ENCODE measurements around the gene ELAVL3. TPM values are rescaled to one million over a fixed set of nuclear protein-coding genes. Genes with fewer than 3 reads are reported as not detected.

Gene ELAVL3
- total and polyA plus RNA-seq, 2 donors (not counting 1 experiment from before 2014, with no cell fraction given): under 0.01 TPM; not detected in 1

DNA sequence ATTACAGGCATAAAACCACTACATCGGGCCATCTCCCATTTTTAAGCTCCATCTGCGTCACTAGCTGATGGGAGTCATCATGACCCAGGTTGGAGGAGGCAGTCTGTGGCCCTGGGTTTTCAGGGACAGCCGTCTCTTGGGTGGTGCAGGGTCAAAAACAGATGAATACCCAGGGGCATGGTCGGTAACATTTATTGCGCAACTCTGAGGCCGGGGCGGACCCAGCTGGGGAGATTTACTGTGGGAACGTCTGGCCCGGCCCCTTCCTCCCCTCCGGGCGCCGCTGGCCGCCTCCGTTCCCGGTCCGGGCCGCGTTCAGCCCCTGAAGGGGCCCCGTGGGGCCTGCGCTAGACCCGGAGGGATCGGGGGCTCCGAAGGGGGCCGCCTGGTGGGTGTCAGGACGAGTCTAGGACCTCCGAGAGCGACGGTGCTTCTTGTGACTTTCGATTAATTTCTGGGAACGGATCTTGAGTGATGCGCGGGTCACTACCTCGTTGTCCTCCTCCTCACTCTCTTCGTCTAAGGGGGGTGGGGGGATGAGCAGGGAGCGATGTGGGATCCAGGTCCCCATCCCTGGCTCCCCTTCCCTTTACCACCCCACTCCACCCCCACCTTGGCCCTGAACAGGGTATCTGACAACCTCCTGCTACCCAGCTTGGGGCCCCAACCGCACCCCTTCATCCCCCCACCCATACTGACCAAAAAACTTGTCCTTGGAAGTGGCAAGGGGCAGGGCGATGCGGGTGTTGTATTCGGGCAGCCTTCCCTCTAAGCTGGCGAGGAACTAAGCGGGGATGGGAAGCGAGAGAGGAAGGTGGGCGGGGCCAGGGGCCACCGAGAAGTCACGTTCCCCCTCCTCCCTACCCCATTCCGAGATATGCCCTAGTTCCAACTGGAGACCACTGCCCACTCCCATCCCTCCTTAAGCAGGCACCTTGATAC, 60.1 kb downstream of the ELAVL3 start:
- peak in 1 of 2 donors; percentile 52 for DNase-seq (ENCODE audit: low read depth in 2 of 2)
- Histone ChIP-seq H3K4me1 (ENCODE audit: control insufficient read depth, extremely low read depth, insufficient read depth, low read length) (no peaks in the 10 kb centered on the region), H3K27me3 (ENCODE audit: control insufficient read depth, insufficient read depth, low read length) (peaks cover 9% of the 10 kb centered on the region), H2AFZ (ENCODE audit: low read length) (no peak overlapping the region), H3K4me3 (replicated peaks in 1 of 4; ENCODE audit: control extremely low read depth in 1 of 4, insufficient read depth in 1 of 4, low read depth in 3 of 4, low read length in 4 of 4) (peak overlapping the region in 3 of 4 experiments; percentile 4 to 35 (median 22)), H3K9ac (ENCODE audit: insufficient read depth, low read length) (peak overlapping the region; percentile 7), H3K9me3 (ENCODE audit: control insufficient read depth, insufficient read depth, low read depth, low read length) (no peaks in the 10 kb centered on the region), H3K36me3 (ENCODE audit: control insufficient read depth, insufficient read depth, low read length) (no peaks in the 10 kb centered on the region), H3K79me2 (ENCODE audit: control insufficient read depth, insufficient read depth, low read length) (no peaks in the 10 kb centered on the region), H4K20me1 (ENCODE audit: control insufficient read depth, extremely low read depth, insufficient read depth, low read length) (no peaks in the 10 kb centered on the region), H3K27ac (ENCODE audit: insufficient read depth, low read length) (no peak overlapping the region), H3K4me2 (ENCODE audit: extremely low read depth, insufficient read depth, low read length) (peak overlapping the region; percentile 13)
- TF ChIP-seq CTCF (conservative IDR thresholded peaks at IDR 0.05 in 1 of 2, IDR thresholded peaks at IDR 0.05 in 1 of 2; ENCODE audit: low read depth in 1 of 2, low read length in 2 of 2) (no peak), EZH2 (IDR thresholded peaks at IDR 0.05; ENCODE audit: low read length, missing control alignments) (no peak)

DNA sequence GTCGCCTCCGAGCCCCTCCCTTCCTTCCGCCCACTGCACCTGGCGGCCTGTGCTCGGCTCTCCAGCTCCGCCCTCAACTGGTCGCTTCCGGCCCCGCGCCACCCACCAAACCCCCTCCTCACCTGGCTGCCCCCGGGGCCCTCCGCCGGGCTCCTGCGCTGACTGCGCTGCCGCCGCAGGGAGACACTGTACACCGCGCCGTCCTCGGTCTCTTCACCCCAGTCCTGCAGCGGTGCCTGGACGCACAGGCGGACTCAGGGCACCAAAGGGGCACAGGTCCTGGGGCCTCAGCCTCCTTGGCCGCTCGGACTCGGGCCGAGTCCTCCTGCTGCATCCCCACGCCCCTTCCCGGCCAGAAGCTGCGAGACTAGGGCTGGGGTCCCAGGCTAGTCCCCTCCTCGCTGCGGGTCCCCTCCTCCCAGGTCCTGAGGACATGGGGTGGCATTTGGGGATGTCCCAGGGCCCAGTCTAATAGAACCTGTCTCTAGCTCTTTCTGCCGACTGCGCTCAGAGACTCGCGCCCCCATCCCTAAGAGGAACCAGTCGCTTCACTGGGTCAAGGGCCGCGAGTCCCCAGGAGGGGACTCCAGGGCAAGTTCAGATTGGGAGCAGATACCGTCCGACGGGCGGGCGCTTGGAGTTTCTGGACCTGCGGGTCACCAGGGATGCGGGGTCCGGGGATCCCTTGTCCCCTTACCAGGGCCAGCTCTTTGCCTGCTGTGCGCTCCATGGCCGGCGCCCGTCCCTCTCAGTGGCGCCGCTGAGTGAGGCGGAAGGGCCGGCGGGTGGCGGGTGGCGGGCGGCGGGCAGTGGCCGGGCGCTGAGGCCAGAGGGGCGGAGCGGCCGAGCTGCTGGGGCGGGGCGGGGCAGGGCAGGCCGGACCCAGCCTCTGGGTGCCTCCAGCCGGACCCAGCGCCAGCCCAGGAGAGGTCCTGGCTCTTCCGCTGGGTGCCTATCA, 62.0 kb downstream of the ELAVL3 start, which contains the start of gene RGL3:
RGL3 (minus strand) TSS at position 766 of the 958 bp plus-strand sequence; CDS start at position 730, 36 bp downstream.
- H3K4me1 ChIP-seq (ENCODE audit: control insufficient read depth, extremely low read depth, insufficient read depth, low read length): no peaks in the 10 kb centered on the region
- no peaks in the 10 kb centered on the region for H3K79me2 ChIP-seq (ENCODE audit: control insufficient read depth, insufficient read depth, low read length)
- no peak within 1 kb of the TSS for H3K9ac ChIP-seq (ENCODE audit: insufficient read depth, low read length)
- H3K4me2 ChIP-seq (ENCODE audit: extremely low read depth, insufficient read depth, low read length): peak within 1 kb of the TSS; percentile 66
- no peaks in the 10 kb centered on the region for H3K9me3 ChIP-seq (ENCODE audit: control insufficient read depth, insufficient read depth, low read depth, low read length)
- H3K27ac ChIP-seq (ENCODE audit: insufficient read depth, low read length): no peak within 1 kb of the TSS
- peak within 1 kb of the TSS in 3 of 4 experiments; percentile 23 to 35 (median 35) for H3K4me3 ChIP-seq (replicated peaks in 1 of 4; ENCODE audit: control extremely low read depth in 1 of 4, insufficient read depth in 1 of 4, low read depth in 3 of 4, low read length in 4 of 4)
- no peak for TF ChIP-seq CTCF (conservative IDR thresholded peaks at IDR 0.05 in 1 of 2, IDR thresholded peaks at IDR 0.05 in 1 of 2; ENCODE audit: low read depth in 1 of 2, low read length in 2 of 2)
- TF ChIP-seq EZH2 (IDR thresholded peaks at IDR 0.05; ENCODE audit: low read length, missing control alignments): peak; percentile 63
- H3K36me3 ChIP-seq (ENCODE audit: control insufficient read depth, insufficient read depth, low read length): no peaks in the 10 kb centered on the region
- no peaks in the 10 kb centered on the region for H4K20me1 ChIP-seq (ENCODE audit: control insufficient read depth, extremely low read depth, insufficient read depth, low read length)
- DNase-seq (ENCODE audit: low read depth in 2 of 2): no peak
- H3K27me3 ChIP-seq (ENCODE audit: control insufficient read depth, insufficient read depth, low read length): peaks cover 9% of the 10 kb centered on the region
- H2AFZ ChIP-seq (ENCODE audit: low read length): peak within 1 kb of the TSS; percentile 46
